Thyroid gland (tissue), 4 donors: ENCODE data around the gene MED16. TPM values are rescaled to one million over a fixed set of nuclear protein-coding genes. Genes with fewer than 3 reads are reported as not detected.
"Not testable (repeated sequence)": the region's sequence is repeated elsewhere in the genome, so short reads cannot be mapped to it uniquely, and the experiment has no call there.

ENCODE experiments used
- DNase-seq, 2 donors: peaks; one replicate each; pipeline ENCODE4 v3.0.0-alpha.2; 2019
- H3K27ac ChIP-seq, 3 donors: fragments of 200-600 bp; sonication (generic); 1 replicate in 2 of 3; 2 replicates in 1 of 3; pipeline ENCODE4 v1.5.1; 2016 to 2019; ENCODE audit warnings: mild to moderate bottlenecking in 1 of 3, moderate library complexity in 1 of 3
- H3K27me3 ChIP-seq: fragments of 200-600 bp; sonication (generic); one replicate; pipeline ENCODE4 v1.5.1; 2019
- H3K36me3 ChIP-seq, 2 donors: fragments of 200-600 bp; sonication (generic); one replicate each; pipeline ENCODE4 v1.5.1; 2016 to 2019
- H3K4me1 ChIP-seq, 2 donors: fragments of 200-600 bp; sonication (generic); one replicate each; pipeline ENCODE4 v1.5.1; 2017 to 2019
- H3K4me3 ChIP-seq, 3 donors: fragments of 200-600 bp; sonication (generic); replicated peaks in 1 of 3; 1 replicate in 2 of 3; 2 replicates in 1 of 3; pipeline ENCODE4 v1.5.1; 2016; ENCODE audit warnings: mild to moderate bottlenecking in 1 of 3
- H3K9me3 ChIP-seq: fragments of 200-600 bp; sonication (generic); one replicate; pipeline ENCODE4 v1.5.1; 2017
- CTCF ChIP-seq, 6 experiments: fragments of 200-600 bp in 3 of 6; fragments of 450-650 bp in 3 of 6; sonication (generic) in 3 of 6; IDR thresholded peaks; one replicate each; pipeline ENCODE4 v1.5.1; 2016 to 2019; ENCODE audit warnings: antibody characterized with exemption in 6 of 6, mild to moderate bottlenecking in 2 of 6, inconsistent platforms in 1 of 6, moderate library complexity in 1 of 6
- POLR2A ChIP-seq, 2 donors: fragments of 450-650 bp; IDR thresholded peaks; one replicate each; pipeline ENCODE4 v1.6.1; 2017; ENCODE audit warnings: antibody characterized with exemption in 2 of 2, mild to moderate bottlenecking in 2 of 2, moderate library complexity in 1 of 2
- WGBS, 2 donors: methylation state at CpG; one replicate each; pipeline ENCODE4 v1.1.5; 2017; 5-methylcytosine and 5-hydroxymethylcytosine counted together
- intact Hi-C: fragments of 100-400 bp; cut with DNase I; formaldehyde crosslinking; loops from one replicate; pipeline ENCODE4 v1.15.1; 2023
- total RNA-seq, 4 donors: library from RNA; depleted of rRNA; stranded (reverse); fragments of >200 nt; gene quantifications; one replicate each; pipeline ENCODE4 v1.2.3, GENCODE V29; 2016

MED16 gene
- total RNA-seq, 4 donors from 2014 or later: 33.2 to 66.5 (median 54.3) TPM

GRCh38 chr19:855566-856120 lies 37.3 kb downstream of the MED16 start:
- no peaks in the 10 kb centered on the region for H3K27me3 ChIP-seq
- no peak for TF ChIP-seq CTCF (IDR thresholded peaks at IDR 0.05)
- TF ChIP-seq POLR2A (IDR thresholded peaks at IDR 0.05): no peak
- intact Hi-C loops: no loop called here
- 74 to 82% methylated on average over 19 to 25 of the region's 40 CpGs for WGBS, 2 donors
- no peaks in the 10 kb centered on the region for H3K9me3 ChIP-seq
- H3K4me3 ChIP-seq: no peak overlapping the region
- H3K4me1 ChIP-seq: peaks cover 3 to 8% of the 10 kb centered on the region in 2 donors
- H3K27ac ChIP-seq: no peak overlapping the region
- H3K36me3 ChIP-seq: no peaks in the 10 kb centered on the region
- no peak for DNase-seq

GRCh38 chr19:855142-855541 lies 37.8 kb downstream of the MED16 start:
- no peak overlapping the region for H3K27ac ChIP-seq
- H3K9me3 ChIP-seq: no peaks in the 10 kb centered on the region
- 84 to 86% methylated on average over 7 to 12 of the region's 12 CpGs for WGBS, 2 donors
- intact Hi-C loops: no loop called here
- H3K4me1 ChIP-seq: peaks cover 8 to 13% of the 10 kb centered on the region in 2 donors
- H3K4me3 ChIP-seq: no peak overlapping the region
- H3K27me3 ChIP-seq: no peaks in the 10 kb centered on the region
- TF ChIP-seq CTCF (IDR thresholded peaks at IDR 0.05) (no peak), POLR2A (IDR thresholded peaks at IDR 0.05) (no peak)
- no peaks in the 10 kb centered on the region for H3K36me3 ChIP-seq
- no peak for DNase-seq

- no peak overlapping the region for H3K27ac ChIP-seq
These were observed 38.4 kb downstream of the MED16 start for GRCh38 chr19:854549-854948.

GRCh38 chr19:853614-854220 lies 39.3 kb downstream of the MED16 start:
- H3K4me3 ChIP-seq, H3K27ac ChIP-seq, H3K9me3 ChIP-seq, H3K27me3 ChIP-seq, H3K36me3 ChIP-seq, DNase-seq, intact Hi-C loops: not testable (repeated sequence)
- WGBS, 2 donors: 79 to 96% methylated on average over 7 to 11 of the region's 17 CpGs
- peaks cover 10% of the 10 kb centered on the region in 2 donors for H3K4me1 ChIP-seq

More at GRCh38 chr19:854549-854948, 38.4 kb downstream of the MED16 start:
- WGBS, 2 donors: 71 to 74% methylated on average over 6 of the region's 6 CpGs
- Histone ChIP-seq H3K4me1 (peaks cover 10 to 14% of the 10 kb centered on the region in 2 donors), H3K4me3 (no peak overlapping the region), H3K9me3 (no peaks in the 10 kb centered on the region), H3K36me3 (no peaks in the 10 kb centered on the region), H3K27me3 (no peaks in the 10 kb centered on the region)
- intact Hi-C loops: no loop called here
- DNase-seq: no peak
- TF ChIP-seq CTCF (IDR thresholded peaks at IDR 0.05) (no peak), POLR2A (IDR thresholded peaks at IDR 0.05) (no peak)

GRCh38 chr19:853014-853585 lies 39.9 kb downstream of the MED16 start:
- H3K4me1 ChIP-seq: peaks cover 10 to 14% of the 10 kb centered on the region in 2 donors
- no peaks in the 10 kb centered on the region for H3K9me3 ChIP-seq
- no peaks in the 10 kb centered on the region for H3K27me3 ChIP-seq
- H3K27ac ChIP-seq: no peak overlapping the region
- 18 to 39% methylated on average over 8 to 22 of the region's 67 CpGs for WGBS, 2 donors
- no peak for DNase-seq
- intact Hi-C loops: no loop called here
- TF ChIP-seq POLR2A (IDR thresholded peaks at IDR 0.05) (no peak), CTCF (IDR thresholded peaks at IDR 0.05) (no peak)
- no peak overlapping the region for H3K4me3 ChIP-seq
- no peaks in the 10 kb centered on the region for H3K36me3 ChIP-seq
